Neuronal stem cell (in vitro differentiated cells): Measurements from ENCODE around the gene BRPF1.

ENCODE experiments used
- DNase-seq: peaks from one replicate; pipeline ENCODE4 v3.0.0-alpha.2; 2013; ENCODE audit warnings: low spot score
- H2AFZ ChIP-seq: one replicate; pipeline ENCODE4 v1.6.1; 2013; ENCODE audit warnings: mild to moderate bottlenecking, low read length, inconsistent platforms
- H2AK5ac ChIP-seq: 2 replicates; pipeline ENCODE4 v1.6.1; 2013; ENCODE audit warnings: low read depth, mild to moderate bottlenecking, inconsistent platforms, low read length, moderate library complexity, mixed read lengths
- H2BK120ac ChIP-seq: 2 replicates; pipeline ENCODE4 v1.6.1; 2013; ENCODE audit warnings: low read depth, mild to moderate bottlenecking, inconsistent platforms, low read length, moderate library complexity, mixed read lengths
- H2BK12ac ChIP-seq: one replicate; pipeline ENCODE4 v1.6.1; 2013; ENCODE audit warnings: low read length, inconsistent platforms
- H2BK15ac ChIP-seq: 2 replicates; pipeline ENCODE4 v1.6.1; 2013; ENCODE audit warnings: mild to moderate bottlenecking, low read length, inconsistent platforms, mixed read lengths
- H2BK5ac ChIP-seq: one replicate; pipeline ENCODE4 v1.6.1; 2013; ENCODE audit warnings: inconsistent platforms, mild to moderate bottlenecking, low read length, moderate library complexity
- H3K14ac ChIP-seq: one replicate; pipeline ENCODE4 v1.6.1; 2013; ENCODE audit warnings: low read length, inconsistent platforms
- H3K18ac ChIP-seq: 2 replicates; pipeline ENCODE4 v1.6.1; 2013; ENCODE audit warnings: low read length, inconsistent platforms
- H3K23ac ChIP-seq: 2 replicates; pipeline ENCODE4 v1.6.1; 2013; ENCODE audit warnings: low read depth, mild to moderate bottlenecking, mixed read lengths, low read length, inconsistent platforms; ENCODE audit not compliant: poor library complexity
- H3K27ac ChIP-seq: replicated peaks from 3 replicates; pipeline ENCODE4 v1.5.1; 2013; ENCODE audit warnings: low read length, inconsistent platforms
- H3K27me3 ChIP-seq, 3 experiments: 2 replicates each; pipeline ENCODE4 v1.6.1; 2013; ENCODE audit warnings: low read length in 3 of 3, mild to moderate bottlenecking in 2 of 3, inconsistent platforms in 1 of 3, low read depth in 1 of 3, mixed read lengths in 1 of 3, moderate library complexity in 1 of 3; ENCODE audit not compliant: control insufficient read depth in 3 of 3, insufficient read depth in 3 of 3
- H3K36me3 ChIP-seq, 2 donors: replicated peaks in 1 of 2; 2 replicates each; pipeline ENCODE4 v1.6.1; 2013; ENCODE audit warnings: low read length in 2 of 2; ENCODE audit not compliant: control insufficient read depth in 2 of 2, insufficient read depth in 2 of 2
- H3K4ac ChIP-seq: 2 replicates; pipeline ENCODE4 v1.6.1; 2013; ENCODE audit warnings: inconsistent platforms, mild to moderate bottlenecking, low read length, moderate library complexity
- H3K4me1 ChIP-seq, 2 donors: 1 replicate in 1 of 2; 2 replicates in 1 of 2; pipeline ENCODE4 v1.6.1; 2013; ENCODE audit warnings: low read length in 2 of 2, low read depth in 1 of 2; ENCODE audit not compliant: control insufficient read depth in 2 of 2, insufficient read depth in 1 of 2
- H3K4me2 ChIP-seq: one replicate; pipeline ENCODE4 v1.6.1; 2013; ENCODE audit warnings: mild to moderate bottlenecking, low read length, inconsistent platforms; ENCODE audit not compliant: insufficient read depth, poor library complexity, severe bottlenecking
- H3K4me3 ChIP-seq, 2 donors: 2 replicates each; pipeline ENCODE4 v1.5.1; 2013; ENCODE audit warnings: low read length in 2 of 2, mild to moderate bottlenecking in 2 of 2, inconsistent platforms in 1 of 2, moderate library complexity in 1 of 2
- H3K79me1 ChIP-seq: one replicate; pipeline ENCODE4 v1.6.1; 2013; ENCODE audit warnings: low read depth, mild to moderate bottlenecking, inconsistent platforms, low read length, moderate library complexity
- H3K9ac ChIP-seq: one replicate; pipeline ENCODE4 v1.6.1; 2013; ENCODE audit warnings: mild to moderate bottlenecking, low read depth, low read length, inconsistent platforms; ENCODE audit not compliant: poor library complexity
- H3K9me3 ChIP-seq, 2 donors: replicated peaks in 1 of 2; 2 replicates each; pipeline versions ENCODE3 to v1.6.1; 2013; ENCODE audit warnings: low read length in 2 of 2, mild to moderate bottlenecking in 2 of 2, inconsistent platforms in 1 of 2, low read depth in 1 of 2, mixed read lengths in 1 of 2, moderate library complexity in 1 of 2; ENCODE audit not compliant: control insufficient read depth in 2 of 2, insufficient read depth in 1 of 2
- H4K8ac ChIP-seq: one replicate; pipeline ENCODE4 v1.6.1; 2013; ENCODE audit warnings: low read depth, mild to moderate bottlenecking, inconsistent platforms, low read length, moderate library complexity
- H4K91ac ChIP-seq: one replicate; pipeline ENCODE4 v1.6.1; 2013; ENCODE audit warnings: low read length, low read depth, mild to moderate bottlenecking, inconsistent platforms; ENCODE audit not compliant: poor library complexity
- WGBS, 2 donors: extraction: QIAGEN DNeasy Blood & Tissue Kit; methylation state at CpG; one replicate each; pipeline ENCODE4 v1.1.7; 2013; ENCODE audit warnings: missing lambda C conversion rate in 2 of 2, mixed read lengths in 1 of 2; ENCODE audit not compliant: insufficient read length in 2 of 2, insufficient replicate concordance in 1 of 2; ENCODE audit errors: extremely low coverage in 2 of 2; 5-methylcytosine and 5-hydroxymethylcytosine counted together

The BRPF1 gene

DNA sequence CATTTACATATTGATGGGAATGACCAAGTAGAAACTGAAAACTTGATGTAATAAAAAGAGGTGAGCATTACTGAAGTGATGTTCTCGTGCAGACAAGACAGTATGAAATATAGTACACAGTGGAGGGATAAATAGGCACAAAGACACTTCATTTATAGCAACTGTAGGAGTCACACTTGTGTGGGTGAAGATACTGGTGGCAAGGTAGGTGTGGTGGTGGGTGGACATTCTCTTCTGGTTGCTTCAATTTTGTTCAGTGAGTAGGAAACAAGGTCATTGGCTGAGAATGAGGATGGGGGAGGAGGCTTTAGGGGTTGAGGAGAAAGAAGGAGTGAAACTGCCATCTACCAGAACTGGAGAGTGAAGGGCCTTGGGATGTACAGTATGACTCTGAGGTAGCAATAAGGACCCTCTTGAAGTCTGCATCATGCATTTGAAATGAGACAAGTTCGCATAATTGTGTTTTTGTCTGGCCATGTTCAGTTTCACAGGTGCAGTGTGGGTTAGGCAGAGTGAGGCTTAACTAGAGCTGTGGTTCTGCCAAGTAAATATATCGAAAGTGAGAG lies 21.3 kb upstream of the BRPF1 start:
- no peak for DNase-seq
- no CpG with 5 or more reads among the region's 3 CpGs for WGBS, 2 donors
- H4K91ac ChIP-seq, result no peak overlapping the region
- H3K36me3 ChIP-seq, result no peaks in the 10 kb centered on the region
- H3K14ac ChIP-seq, result no peak overlapping the region
- H3K4me3 ChIP-seq, result no peak overlapping the region
- no peak overlapping the region for H3K4ac ChIP-seq
- no peak overlapping the region for H2AK5ac ChIP-seq
- no peak overlapping the region for H4K8ac ChIP-seq
- peaks cover 0 to 2% of the 10 kb centered on the region in 2 donors for H3K4me1 ChIP-seq
- no peak overlapping the region for H3K23ac ChIP-seq
- no peak overlapping the region for H2BK12ac ChIP-seq
- no peak overlapping the region for H3K4me2 ChIP-seq
- no peak overlapping the region for H2BK15ac ChIP-seq
- H2BK120ac ChIP-seq, result no peak overlapping the region
- H3K9me3 ChIP-seq, result no peaks in the 10 kb centered on the region
- H3K9ac ChIP-seq, result no peak overlapping the region
- H3K18ac ChIP-seq, result no peak overlapping the region
- H3K27me3 ChIP-seq, result peaks cover 0 to 12% (median 4%) of the 10 kb centered on the region in 3 experiments
- no peak overlapping the region for H3K27ac ChIP-seq
- H2BK5ac ChIP-seq, result no peak overlapping the region
- H2AFZ ChIP-seq, result no peak overlapping the region
- no peaks in the 10 kb centered on the region for H3K79me1 ChIP-seq

DNA sequence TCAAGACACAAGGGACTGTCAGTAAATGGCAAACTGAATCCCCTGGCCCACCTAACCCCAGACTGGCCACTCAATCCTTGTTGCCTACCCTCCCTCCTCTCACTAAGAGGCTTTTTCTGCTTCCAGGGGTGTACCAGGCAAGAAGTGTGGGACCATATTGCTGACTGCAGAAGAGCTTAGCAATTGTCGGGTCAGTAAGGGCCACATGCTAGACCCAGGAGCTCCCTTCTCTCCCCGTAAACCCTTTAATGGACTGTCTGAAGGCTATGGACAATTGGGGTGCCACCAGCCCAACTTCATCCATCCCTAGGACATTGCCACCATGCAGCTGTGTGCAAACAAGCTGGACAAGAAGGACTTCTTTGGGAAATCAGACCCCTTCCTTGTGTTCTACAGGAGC lies 19.1 kb upstream of the BRPF1 start:
- no peak overlapping the region for H3K4me3 ChIP-seq
- WGBS, 2 donors, result no CpG with 5 or more reads among the region's 2 CpGs

GRCh38 chr3:9713142-9713541 lies 18.4 kb upstream of the BRPF1 start:
- Histone ChIP-seq H3K4me1 (peaks cover 0 to 2% of the 10 kb centered on the region in 2 donors), H3K4me2 (no peak overlapping the region), H4K8ac (no peak overlapping the region), H3K36me3 (no peaks in the 10 kb centered on the region), H3K9me3 (no peaks in the 10 kb centered on the region), H2BK12ac (no peak overlapping the region), H2AFZ (no peak overlapping the region), H2BK5ac (no peak overlapping the region), H3K9ac (no peak overlapping the region), H3K27me3 (peaks cover 0 to 8% (median 3%) of the 10 kb centered on the region in 3 experiments), H4K91ac (no peak overlapping the region), H2BK15ac (no peak overlapping the region), H3K4ac (no peak overlapping the region), H2AK5ac (no peak overlapping the region), H2BK120ac (no peak overlapping the region), H3K23ac (no peak overlapping the region), H3K79me1 (no peaks in the 10 kb centered on the region), H3K14ac (no peak overlapping the region), H3K27ac (no peak overlapping the region), H3K18ac (no peak overlapping the region), H3K4me3 (no peak overlapping the region)
- no peak for DNase-seq
- 100% methylated on average over 2 of the region's 4 CpGs; no CpG with 5 or more reads in 1 of the 2 donors for WGBS, 2 donors

More for the DNA sequence above, 19.1 kb upstream of the BRPF1 start:
- H3K4ac ChIP-seq, result no peak overlapping the region
- H2BK120ac ChIP-seq, result no peak overlapping the region
- H3K79me1 ChIP-seq, result no peaks in the 10 kb centered on the region
- H3K4me1 ChIP-seq, result peaks cover 0 to 2% of the 10 kb centered on the region in 2 donors
- H2AFZ ChIP-seq, result no peak overlapping the region
- H3K4me2 ChIP-seq, result no peak overlapping the region
- no peak overlapping the region for H2BK15ac ChIP-seq
- no peak overlapping the region for H3K23ac ChIP-seq
- no peak overlapping the region for H2BK12ac ChIP-seq
- H2BK5ac ChIP-seq, result no peak overlapping the region
- DNase-seq, result no peak
- H3K36me3 ChIP-seq, result no peaks in the 10 kb centered on the region
- H3K27ac ChIP-seq, result no peak overlapping the region
- no peak overlapping the region for H3K18ac ChIP-seq
- H3K9me3 ChIP-seq, result no peaks in the 10 kb centered on the region
- peaks cover 0 to 13% (median 3%) of the 10 kb centered on the region in 3 experiments for H3K27me3 ChIP-seq
- no peak overlapping the region for H3K14ac ChIP-seq
- no peak overlapping the region for H3K9ac ChIP-seq
- no peak overlapping the region for H4K91ac ChIP-seq
- no peak overlapping the region for H2AK5ac ChIP-seq
- H4K8ac ChIP-seq, result no peak overlapping the region

DNA sequence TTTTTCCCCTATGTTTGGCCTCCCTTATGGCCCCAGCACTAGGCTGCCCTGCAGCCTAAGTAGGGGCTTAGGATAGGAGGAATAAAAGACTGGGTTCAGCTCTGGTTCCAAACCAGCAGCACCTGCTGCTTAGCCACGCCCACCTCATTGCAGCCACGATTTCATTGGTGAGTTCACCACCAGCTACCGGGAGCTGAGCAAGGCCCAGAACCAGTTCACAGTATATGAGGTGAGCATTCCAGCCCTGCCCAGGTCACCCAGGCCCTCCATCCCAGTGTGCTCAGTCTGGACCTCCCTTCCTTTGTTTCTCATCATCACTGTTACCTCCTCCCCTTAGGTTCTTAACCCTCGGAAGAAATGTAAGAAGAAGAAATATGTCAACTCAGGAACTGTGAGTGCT lies 16.4 kb upstream of the BRPF1 start:
- H3K4me3 ChIP-seq, result no peak overlapping the region
- H2AK5ac ChIP-seq, result no peak overlapping the region
- H3K4me1 ChIP-seq, result peaks cover 0 to 2% of the 10 kb centered on the region in 2 donors
- no peak overlapping the region for H2BK5ac ChIP-seq
- no peaks in the 10 kb centered on the region for H3K9me3 ChIP-seq
- H3K23ac ChIP-seq, result no peak overlapping the region
- no peak overlapping the region for H3K4me2 ChIP-seq
- no peak overlapping the region for H3K18ac ChIP-seq
- H2BK120ac ChIP-seq, result no peak overlapping the region
- no peak overlapping the region for H2BK12ac ChIP-seq
- no peak overlapping the region for H4K91ac ChIP-seq
- H2AFZ ChIP-seq, result no peak overlapping the region
- H3K9ac ChIP-seq, result peak overlapping the region; percentile 61
- H3K14ac ChIP-seq, result no peak overlapping the region
- no peak overlapping the region for H2BK15ac ChIP-seq
- H3K36me3 ChIP-seq, result no peaks in the 10 kb centered on the region
- H3K27ac ChIP-seq, result no peak overlapping the region
- no peaks in the 10 kb centered on the region for H3K79me1 ChIP-seq
- H3K4ac ChIP-seq, result no peak overlapping the region
- no CpG with 5 or more reads among the region's 4 CpGs for WGBS, 2 donors
- peaks cover 0 to 8% (median 3%) of the 10 kb centered on the region in 3 experiments for H3K27me3 ChIP-seq
- no peak overlapping the region for H4K8ac ChIP-seq
- DNase-seq, result no peak
